ENCODE results near the gene FGD3.

FGD3 gene

GRCh38 chr9:93032545-93032944 lies 85.2 kb downstream of the FGD3 start:
- DNase-seq, result no peak

GRCh38 chr9:93033531-93033930 lies 86.2 kb downstream of the FGD3 start:
- DNase-seq, result no peak

- DNase-seq, result no peak
These were observed 87.9 kb downstream of the FGD3 start for GRCh38 chr9:93035106-93035660.

GRCh38 chr9:93035821-93036351 lies 88.6 kb downstream of the FGD3 start:
- DNase-seq, result no peak

DNA sequence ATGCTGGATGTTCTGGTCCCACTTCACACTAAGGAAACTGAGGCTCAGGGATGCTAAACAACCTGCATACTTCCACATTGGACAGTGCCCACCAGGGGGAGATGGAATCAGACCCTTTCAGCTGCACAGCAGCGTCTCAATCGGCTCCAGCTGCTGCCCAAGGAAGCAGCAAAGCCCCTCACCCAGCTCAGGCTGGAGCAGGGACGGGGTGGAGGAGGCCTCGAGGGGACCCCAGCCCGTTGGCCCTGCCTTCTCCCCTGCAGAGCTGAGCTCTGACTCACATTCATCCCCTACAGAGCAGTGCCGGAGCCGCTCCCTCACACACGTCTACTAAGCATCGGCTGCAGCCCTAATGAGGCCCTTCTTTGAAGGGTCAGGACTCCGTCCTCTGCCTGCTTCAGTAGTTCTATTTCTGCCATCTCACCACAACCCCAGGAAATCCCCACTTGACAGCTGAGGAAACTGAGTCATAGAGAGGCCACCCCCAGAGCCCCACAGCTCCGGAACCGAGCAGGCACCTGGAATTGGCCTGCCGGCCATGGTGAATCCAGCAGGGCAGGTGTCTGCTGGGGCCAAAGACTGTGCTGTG lies 89.7 kb downstream of the FGD3 start:
- DNase-seq, result no peak

DNA sequence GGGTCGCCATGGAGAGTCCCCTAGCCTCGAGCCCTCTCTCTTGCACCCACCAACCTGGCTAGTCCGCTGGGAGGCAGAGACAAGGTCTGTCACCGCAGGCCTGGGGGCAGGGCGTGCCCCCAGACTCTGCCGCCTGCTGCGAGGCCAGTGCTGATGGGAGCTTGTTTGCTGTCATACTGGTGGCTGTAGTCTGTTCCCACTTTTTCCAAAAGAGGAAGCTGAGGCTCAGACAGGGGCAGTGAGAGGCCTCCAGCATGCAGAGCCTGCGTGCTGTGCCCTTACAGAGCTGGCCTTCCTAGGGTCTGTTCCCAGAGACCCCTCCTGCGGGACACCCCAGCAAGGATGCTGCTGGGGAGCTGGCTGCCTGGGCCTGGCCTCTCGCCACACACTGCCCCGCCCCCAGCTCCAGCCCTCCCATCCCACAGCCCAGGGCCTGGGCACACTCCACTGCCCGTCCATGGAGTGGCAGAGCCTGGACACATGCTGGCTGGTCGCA lies 90.2 kb downstream of the FGD3 start:
- no peak for DNase-seq

DNA sequence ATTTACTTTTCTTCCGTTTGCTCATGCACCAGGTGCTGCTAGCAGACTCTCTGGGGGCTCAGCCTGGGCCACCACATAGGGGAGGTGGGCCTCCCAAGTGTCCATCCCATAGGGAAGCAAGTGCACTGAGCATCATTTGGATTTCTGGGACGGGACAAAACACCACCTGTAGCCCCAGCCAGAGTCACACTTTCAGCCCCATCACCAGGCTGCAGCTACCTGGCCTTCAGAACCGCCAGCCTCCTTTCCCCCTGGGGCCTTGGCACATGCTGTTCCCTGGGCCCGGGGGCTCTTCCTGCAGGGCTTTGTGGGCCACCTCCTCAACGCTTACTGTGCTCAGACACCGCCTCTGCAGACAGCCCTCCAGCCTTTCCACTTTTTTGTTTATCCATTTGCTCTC lies 91.6 kb downstream of the FGD3 start:
- DNase-seq, result no peak

GRCh38 chr9:93039456-93039855 lies 92.1 kb downstream of the FGD3 start:
- DNase-seq, result no peak

DNA sequence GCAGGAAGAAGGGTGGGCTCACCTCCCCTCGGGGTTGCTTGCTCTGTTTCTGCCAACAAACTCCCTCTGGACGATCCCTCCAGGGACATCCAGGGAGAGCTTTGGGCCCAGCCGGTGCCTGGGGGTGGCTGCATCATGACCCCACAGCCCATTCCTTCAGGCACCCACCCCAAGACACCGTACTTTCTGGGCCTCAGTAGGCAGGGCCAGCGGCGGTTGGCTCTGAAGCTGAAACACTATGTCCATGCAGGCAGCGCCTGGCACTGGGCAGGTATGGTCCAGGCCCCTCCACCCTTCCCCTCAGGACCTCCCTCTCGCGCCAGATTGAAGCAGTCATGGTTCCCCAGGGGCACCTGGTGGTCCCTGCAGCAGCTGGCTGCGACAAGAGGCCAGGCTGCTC lies 92.7 kb downstream of the FGD3 start:
- no peak for DNase-seq

DNA sequence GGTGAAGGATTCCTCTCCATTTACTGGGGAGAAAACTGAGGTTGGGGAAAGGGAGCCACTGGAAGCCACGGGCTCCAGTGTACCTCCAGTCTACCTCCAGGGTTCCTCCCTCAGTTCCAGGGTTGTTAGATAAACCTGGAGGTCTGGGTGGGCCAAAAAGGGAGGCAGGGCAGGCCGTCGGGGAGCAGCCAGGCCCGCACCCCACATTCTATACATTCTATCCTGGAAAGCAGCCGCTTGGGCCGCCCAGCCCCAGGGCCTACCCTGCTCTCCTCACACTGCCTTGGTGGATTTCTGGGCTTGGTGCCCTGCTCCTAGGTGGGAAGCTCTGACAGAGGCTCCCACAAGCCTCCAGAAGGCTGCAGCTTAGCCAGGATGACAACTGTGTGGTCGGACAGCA lies 93.1 kb downstream of the FGD3 start:
- no peak for DNase-seq

DNA sequence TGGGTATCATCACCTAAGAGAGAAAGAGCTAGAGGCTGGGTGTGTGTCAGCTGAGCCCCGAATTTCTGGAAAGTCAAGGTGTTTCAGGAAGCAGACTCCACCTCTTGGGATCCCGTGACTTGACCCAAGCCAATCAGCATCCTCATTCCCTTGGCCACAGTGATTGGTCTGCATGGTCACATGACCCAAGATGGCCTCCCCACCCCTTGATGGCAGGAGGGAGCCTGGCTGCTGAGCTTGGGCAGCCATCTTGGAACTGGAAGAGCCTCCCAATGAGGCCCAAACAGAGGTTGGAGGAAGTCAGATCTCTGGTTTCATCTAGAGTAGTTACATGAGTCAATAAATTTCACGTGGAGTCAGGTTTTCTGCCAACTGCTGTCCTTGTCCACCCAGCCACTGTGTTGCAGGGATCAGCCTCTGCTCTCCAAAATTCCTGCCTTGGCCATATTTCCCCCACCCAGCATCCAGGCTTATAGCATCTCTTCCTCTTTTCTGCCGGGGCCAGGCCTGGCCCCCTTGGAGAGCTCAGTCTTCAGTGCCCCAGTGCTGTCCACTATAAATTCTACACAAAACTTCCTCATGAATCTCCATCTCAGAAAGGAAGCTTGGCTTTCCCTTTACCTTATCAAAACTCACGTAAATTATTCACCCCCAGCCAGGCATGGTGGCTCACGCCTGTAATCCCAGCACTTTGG lies 93.9 kb downstream of the FGD3 start:
- DNase-seq, result no peak

DNA sequence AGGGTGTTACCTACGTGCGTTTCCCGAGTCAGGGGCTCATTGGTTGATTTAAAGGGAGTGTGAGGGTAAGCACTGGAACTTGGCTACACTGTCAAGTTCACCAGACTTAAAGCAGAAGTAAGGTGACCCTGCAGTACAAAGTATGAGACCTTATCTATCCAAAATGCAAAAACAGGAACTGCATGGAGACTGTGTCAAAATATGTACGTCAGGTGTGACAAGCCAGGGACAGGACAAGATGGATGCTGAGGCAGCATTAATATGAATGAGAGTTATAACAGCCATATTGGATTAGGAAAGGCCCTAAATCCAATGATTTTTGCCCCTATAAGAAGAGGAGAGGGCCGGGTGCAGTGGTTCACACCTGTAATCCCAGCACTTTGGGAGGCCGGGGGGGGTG lies 95.8 kb downstream of the FGD3 start:
- DNase-seq, result no peak

- DNase-seq, result no peak
These were observed 98.2 kb downstream of the FGD3 start for GRCh38 chr9:93045521-93045920.

DNA sequence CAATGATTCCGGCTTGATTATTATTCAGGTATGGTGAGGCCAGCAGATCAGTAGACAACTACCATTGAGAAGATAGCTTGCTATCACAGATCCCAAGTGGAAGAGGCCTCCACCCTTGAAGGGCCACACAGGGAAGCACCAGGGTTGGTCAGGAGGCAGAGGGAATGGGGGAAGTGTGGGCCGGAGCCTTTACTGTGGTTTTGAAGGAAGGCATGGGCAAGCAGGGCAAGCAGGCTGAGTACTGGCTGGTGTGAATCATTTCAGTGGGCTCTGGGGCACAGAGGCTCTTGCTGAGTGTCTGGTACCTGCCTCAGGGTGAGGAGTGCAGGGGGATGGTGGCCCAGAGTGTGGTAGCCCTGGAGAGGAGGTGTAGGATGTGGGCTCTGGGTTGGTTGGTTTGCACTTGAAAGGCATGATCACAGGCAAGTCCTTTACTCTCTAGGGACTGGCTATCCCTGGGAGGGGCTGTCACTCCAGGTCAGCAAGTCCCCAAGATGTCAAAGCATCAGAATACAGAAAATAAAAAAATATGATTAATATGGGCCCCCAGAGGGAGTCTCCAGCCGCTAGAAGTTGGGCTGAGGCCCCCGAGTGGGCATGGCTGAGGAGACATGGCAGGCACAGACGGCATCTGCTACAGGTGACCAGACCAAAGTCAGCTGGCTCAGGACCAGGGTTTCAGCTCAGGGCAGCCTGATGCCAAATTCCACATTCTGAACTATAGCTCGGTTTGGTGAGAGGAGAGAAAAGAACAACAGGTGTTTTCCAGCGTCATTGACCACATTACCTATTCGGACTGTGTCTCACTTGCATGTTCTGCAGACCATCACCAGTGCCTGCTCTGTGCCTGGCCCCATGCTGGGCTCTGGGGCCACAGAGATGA lies 101.5 kb downstream of the FGD3 start:
- DNase-seq, result no peak

- no peak for DNase-seq
These were observed 102.2 kb downstream of the FGD3 start for GRCh38 chr9:93049491-93049890.

GRCh38 chr9:93050231-93050630 lies 102.9 kb downstream of the FGD3 start:
- DNase-seq, result no peak

DNA sequence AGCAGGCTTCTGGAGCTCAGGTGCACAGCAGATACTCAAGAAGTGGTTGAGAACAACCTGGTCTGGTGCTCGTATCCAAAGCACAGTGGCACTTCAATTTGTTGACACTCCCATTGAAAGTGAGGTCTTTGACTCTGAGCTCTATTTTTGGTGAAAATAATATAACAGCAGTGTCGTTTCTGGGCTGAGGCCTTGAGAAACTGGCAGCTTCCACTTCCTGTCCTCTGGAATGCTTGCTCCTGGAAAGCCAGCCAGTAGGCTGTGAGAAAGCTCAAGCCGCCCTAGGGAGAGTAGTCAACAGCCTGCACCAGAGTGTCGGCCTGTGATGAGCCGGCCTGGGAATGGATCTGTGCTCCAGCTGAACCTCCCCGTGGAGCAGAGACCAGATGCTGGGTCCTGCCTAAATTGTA lies 104.4 kb downstream of the FGD3 start:
- DNase-seq, result no peak

GRCh38 chr9:93052791-93053540 lies 105.6 kb downstream of the FGD3 start:
- DNase-seq, result no peak

GRCh38 chr9:93053781-93054331 lies 106.5 kb downstream of the FGD3 start:
- no peak for DNase-seq

DNA sequence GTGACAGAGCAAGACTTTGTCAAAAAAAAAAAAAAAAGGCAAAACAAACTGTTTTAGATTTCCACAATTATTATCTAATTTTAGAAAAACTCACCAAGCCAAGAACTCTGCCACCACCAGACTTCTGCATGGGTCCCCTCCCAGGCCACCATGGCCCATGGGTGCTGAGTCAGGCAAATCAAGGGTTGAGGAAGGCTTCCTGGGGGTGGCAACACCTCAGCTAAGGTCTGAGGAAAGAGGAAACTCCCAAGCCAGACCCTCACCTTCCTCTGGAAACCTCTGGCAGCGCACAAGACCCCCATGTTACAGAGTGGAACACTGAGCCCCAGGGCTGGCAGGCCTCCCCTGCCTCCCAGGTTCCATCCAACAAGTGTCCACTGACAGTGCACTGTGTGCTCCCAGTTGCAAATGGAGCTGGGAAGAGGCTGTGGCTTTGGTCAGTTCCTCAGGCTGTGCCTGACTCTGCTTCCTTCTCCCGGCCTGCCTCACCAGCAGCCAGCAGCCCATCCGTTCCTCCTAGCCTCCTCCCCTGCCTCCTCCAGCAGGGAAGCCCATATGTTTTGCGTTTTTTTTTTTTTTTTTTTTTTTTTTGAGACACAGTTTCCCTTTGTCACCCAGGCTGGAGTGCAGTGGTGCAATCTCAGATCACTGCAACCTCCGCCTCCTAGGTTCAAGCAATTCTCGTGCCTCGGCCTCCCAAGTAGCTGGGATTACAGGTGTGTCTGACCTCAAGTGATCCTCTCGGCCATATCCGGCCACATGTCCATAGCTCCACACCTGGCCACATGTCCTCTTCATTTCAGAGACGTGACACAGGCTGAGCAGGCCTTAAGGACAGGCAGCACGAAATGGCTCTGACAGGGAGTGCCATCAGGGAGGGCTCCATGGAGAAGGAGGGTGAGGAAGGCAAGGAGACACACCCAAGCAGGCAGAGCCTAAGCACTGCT lies 107.7 kb downstream of the FGD3 start:
- DNase-seq, result no peak
